ENCODE data around the gene KRTAP5-11.
"Not testable (repeated sequence)": the region's sequence is repeated elsewhere in the genome, so short reads cannot be mapped to it uniquely, and the experiment has no call there.

KRTAP5-11 gene

DNA sequence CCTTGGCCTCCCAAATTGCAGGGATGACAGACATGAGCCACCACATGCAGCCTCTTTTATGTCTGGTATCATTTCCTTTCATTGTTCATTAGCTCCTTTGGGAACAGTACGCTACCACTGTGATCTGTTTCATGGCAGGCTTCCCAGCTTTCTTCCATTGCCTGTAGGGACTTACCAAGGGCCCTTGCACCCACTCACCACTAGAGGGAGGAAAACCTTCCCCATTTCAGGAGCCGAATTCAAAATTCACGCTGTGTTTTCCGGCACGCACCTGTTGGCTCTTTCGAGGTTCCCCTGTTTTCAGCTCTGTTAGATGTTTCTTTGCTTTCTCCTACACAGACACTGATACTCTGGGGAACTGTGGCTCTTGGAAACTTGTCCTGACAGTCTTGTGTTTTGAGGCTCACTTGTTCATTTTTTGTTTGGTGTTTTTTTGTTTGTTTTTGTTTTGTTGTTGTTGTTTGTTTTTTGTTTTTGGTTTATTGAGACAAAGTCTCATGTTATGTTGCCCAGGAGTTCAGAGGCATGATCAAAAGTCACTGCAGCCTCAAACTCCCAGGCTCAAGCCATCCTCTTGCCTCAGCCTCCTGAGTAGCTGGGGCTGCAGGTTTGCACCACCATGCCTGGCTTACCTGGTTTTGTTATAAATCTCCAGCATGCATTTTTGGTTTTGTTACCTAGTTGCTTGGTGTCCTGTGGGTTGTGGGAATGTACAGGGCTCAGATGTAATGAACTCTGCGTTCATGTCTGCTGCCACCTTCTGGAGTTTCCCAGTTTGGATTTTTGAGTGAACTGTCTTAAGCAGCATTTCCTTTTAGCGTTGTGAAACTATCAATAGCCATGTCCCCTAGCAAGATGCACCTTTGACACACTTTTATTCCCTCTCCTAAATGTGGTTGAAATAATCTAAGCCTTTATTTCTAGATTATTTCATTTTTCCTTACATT is 2.3 kb downstream of the KRTAP5-11 start:
- DNase-seq (ENCODE audit: low spot score) = peak; percentile 61

GRCh38 chr11:71579513-71579912 is 3.2 kb downstream of the KRTAP5-11 start:
- not testable (repeated sequence) for DNase-seq (ENCODE audit: low spot score)

GRCh38 chr11:71577469-71578004 is 5.1 kb downstream of the KRTAP5-11 start:
- DNase-seq (ENCODE audit: low spot score) = no peak

- DNase-seq (ENCODE audit: low spot score) = not testable (repeated sequence)
Measured at GRCh38 chr11:71576688-71577465, 5.8 kb downstream of the KRTAP5-11 start.

DNA sequence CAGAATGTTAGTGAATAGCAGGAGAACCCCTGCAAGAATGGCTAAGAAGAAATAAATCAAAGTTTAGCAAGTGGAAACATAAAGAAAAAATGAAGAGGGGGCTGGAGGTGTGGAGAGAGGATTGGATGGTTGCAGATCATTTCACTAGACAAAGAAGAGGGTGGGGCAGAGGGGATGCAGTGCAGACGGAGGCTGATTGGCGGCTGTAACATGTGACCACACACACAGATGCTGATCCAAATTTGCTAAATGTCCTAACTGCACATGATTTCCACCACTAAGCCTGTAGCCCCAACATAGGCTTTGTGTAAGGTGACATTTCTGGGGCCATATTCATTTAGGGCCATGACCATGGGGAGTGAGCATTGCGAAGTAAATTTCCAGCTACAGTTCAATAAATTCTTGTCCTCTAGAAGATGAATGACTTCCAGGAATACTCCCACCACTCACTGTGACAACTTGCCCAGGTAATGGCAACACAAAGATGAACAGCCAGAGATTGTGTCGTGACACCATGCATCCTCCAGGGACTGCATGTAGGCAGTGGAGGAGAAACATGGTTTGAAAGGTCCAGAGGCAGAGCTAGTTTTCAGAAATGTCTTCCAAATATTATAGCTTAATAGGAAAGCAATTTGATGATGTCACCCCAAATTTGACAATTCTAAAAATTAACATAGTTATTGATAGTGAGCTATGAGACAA is 6.8 kb downstream of the KRTAP5-11 start:
- DNase-seq (ENCODE audit: low spot score) = no peak

GRCh38 chr11:71574418-71574817 is 8.3 kb downstream of the KRTAP5-11 start:
- DNase-seq (ENCODE audit: low spot score) = no peak

DNA sequence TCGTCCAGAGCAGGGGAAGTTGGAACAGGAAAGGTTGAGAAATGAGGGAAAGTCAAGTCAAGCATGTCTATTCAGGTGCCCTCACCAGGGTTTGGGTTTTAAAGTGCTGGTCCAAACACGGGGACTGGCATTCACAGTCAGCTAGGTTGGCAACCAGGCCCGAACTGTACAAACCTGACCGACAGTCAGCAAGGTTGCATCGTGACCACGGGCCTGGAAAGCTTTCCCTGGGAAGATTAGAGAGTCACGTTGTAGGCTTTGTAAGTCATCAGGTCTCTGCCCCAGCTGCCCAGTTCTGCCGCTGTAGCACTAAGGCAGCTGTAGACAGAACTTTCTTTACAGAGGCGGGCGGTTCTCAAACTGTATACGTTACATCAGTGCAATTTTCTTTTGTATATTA is 9.9 kb downstream of the KRTAP5-11 start:
- DNase-seq (ENCODE audit: low spot score) = no peak

DNA sequence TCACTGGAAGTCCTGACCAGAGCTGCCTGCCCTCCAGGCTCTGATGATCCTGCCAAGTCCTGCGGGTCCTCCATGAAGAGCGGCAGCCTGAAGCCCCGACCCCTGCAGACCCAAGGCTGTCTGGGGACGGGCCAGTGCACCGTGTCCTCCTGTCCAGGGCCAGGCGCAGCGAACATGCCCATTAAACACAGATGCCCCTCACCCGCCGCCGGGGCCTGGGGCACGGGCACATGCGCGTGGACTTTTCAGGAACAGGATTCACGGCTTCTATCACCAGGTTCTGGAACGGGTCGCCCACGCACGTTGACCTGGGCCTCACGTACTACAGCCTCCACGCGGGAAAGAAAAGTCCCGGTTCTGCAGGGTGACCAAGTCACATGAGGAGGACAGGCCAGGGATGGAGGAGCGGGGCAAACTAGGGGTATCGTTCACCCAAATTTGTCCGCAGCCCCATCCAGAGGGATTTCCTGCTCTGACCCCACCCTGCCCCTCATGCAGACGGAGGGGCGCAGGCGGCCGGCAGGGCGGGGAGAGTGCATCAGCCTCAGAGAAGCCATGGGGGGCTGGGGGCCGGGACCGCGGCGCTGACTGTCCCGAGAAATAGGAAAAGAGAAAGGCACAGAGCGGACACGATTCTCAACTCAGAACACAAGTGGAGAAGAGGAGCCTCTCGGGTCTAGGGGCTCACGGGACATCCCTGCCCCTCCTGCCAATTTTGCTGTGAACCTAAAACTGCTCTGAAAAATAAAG is 11.4 kb downstream of the KRTAP5-11 start:
- not testable (repeated sequence) for DNase-seq (ENCODE audit: low spot score)

- DNase-seq (ENCODE audit: low spot score) = no peak
Measured at GRCh38 chr11:71568704-71569349, 13.8 kb downstream of the KRTAP5-11 start.

DNA sequence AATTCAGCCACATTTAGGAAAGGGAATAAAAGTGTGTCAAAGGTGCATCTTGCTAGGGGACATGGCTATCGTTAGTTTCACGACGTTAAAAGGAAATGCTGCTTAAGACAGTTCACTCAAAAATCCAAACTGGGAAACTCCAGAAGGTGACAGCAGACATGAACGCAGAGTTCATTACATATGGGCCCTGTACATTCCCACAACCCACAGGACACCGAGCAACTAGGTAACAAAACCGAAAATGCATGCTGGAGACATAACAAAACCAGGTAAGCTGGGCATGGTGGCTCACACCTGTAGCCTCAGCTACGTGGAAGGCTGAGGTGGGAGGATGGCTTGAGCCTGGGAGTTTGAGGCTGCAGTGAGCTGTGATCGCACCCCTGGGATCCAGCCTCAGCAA is 15.0 kb downstream of the KRTAP5-11 start:
- DNase-seq (ENCODE audit: low spot score) = not testable (repeated sequence)

DNA sequence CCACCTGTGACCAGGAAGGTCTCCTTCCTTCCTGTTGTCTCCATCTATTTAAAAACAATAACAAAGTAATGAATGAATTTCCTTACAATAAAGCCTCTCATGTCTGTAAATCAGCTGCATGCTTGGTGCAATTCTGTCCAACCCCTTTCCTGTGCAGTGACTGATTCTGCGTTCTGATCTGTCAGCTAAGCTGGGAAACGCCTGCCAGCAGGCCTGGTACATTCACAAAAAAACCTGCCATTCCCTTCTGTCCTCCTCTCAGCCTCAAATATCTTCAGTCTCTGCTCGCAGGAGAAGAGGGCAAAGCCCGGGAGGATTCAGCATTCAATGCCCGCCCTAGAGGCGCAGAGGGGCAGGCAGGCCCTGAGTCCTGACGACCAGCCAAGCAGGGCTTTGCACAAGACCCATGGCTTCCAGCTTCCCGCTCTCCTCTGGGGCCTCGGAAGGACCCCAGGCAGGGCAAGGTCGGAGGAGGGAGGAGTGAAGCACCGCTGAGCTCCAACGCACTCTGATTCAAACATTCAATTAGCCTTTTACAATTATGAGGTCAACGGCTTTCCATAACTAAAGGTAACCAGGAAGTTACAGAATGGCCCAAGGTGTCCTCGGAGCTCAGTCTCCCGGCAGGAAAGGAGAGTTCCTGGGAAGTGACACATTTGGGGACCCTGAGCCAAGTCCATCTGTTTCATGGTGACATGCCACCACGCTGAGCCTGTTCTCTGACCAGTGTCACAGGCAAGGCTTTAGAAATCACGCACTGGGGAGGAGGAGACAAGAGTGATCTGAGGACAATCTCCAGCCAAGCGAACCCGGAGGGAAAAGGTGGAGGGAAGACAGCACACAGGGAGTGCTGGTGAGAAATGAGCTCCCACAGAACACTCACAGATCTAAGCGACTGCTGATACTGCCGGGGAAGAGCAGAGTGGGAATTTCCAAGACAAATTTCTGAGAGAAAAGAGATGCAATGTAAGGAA is 15.8 kb downstream of the KRTAP5-11 start:
- DNase-seq (ENCODE audit: low spot score) = not testable (repeated sequence)

- no peak for DNase-seq (ENCODE audit: low spot score)
Measured at GRCh38 chr11:71566081-71566620, 16.5 kb downstream of the KRTAP5-11 start.

GRCh38 chr11:71565263-71565662 is 17.4 kb downstream of the KRTAP5-11 start, which contains the start of gene KRTAP5-10:
TSS of gene KRTAP5-10 (plus strand) at chr11:71565563. CDS start at chr11:71565588, 25 bp downstream.
- DNase-seq (ENCODE audit: low spot score) = no peak

DNA sequence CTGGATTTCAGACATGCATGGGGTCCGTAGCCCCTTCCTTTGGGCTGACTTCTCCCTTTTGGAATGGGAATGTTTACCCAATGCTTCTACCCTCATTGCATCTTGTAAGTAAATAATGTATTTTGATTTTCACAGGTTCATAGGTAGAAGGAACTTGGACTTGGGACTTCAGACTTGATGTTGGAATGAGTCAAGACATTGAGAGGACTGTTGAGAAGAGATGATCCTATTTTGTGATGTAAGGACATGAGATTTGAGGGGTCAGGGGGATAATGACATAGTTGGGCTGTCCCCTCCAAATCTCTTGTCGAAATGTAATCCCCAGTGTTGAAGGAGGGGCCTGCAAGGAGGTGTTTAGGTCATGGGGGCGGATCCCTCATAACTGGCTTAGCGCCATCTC is 18.2 kb downstream of the KRTAP5-11 start:
- no peak for DNase-seq (ENCODE audit: low spot score)

DNA sequence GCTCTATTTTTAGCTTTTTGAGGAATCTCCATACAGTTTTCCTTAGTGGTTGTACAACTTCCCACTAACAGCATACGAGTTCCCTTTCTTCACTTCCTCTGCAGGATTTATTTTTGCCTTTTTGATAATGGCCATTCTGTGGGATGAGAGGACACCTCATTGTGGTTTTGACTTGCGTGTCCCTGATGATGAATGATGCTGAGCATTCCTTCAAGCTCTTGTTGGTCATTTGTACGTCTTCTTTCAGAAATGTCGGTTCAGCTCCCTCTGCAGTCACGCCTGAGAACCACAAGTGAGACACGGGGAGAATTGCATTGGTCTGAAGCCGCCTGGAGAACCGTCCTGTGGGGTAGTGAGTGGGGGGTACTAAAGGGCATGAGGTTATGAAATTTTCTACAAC is 19.3 kb downstream of the KRTAP5-11 start:
- peak; percentile 30 for DNase-seq (ENCODE audit: low spot score)

DNA sequence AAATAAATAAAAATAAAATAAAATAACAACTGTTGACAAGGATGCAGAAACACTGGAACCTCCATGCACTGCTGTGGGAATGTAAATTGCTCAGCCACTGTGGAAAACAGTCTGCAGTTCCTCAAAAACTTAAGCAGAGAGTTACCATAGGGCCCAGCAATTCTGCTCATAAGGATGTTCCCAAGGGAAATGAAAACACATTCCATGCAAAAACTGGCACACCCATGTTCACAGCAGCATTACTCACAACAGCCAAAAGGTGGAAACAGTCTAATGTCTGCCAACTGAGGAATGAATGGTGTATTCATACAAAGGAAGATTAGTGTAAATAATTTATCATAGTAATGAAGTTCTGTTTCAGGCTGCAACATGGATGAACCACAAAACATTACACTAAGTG is 20.6 kb downstream of the KRTAP5-11 start:
- DNase-seq (ENCODE audit: low spot score) = no peak

- DNase-seq (ENCODE audit: low spot score) = no peak
Measured at GRCh38 chr11:71558996-71559395, 23.7 kb downstream of the KRTAP5-11 start.

DNA sequence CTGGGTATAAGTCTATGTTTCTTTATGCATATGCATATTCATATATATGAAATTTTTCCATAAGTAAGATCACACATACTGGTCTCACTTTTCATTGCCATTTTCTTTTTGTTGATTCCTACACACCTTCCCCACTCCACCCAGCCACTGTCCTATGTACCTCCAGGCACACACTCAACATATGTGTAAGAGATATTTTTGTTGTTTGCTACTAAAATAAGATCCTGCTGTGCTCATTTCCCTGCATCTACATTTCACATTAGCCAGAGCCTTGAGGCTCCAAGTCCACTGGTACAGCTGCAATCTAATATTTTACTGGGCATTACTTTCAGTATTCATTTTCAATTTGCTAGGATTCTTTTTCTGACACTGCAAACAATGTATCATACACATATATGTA is 25.4 kb downstream of the KRTAP5-11 start:
- DNase-seq (ENCODE audit: low spot score) = no peak

DNA sequence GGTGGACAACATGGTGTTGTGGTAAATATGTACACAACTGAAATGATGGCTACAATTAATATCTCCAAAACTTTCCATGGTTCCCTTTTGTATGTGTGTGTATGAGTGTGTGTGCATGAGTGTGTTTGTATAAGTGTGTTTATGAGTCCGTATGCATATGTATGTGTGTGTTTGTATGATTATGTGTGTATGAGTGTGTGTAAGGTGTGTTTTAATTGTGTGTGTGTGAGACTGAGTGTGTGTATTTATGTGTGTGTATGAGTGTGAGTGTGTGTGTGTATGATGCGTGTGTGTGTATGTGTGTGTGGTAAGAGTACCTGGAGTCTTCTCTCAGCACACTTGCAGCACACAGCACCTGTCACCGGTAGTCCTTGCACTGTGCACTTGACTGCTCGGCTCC is 26.7 kb downstream of the KRTAP5-11 start:
- DNase-seq (ENCODE audit: low spot score) = no peak

Data from COLO829 (cell line).